AG04450 (cell line): ENCODE measurements around the gene CDV3. TPM values are rescaled to one million over a fixed set of nuclear protein-coding genes. Genes with fewer than 3 reads are reported as not detected.
A peak's percentile ranks its signal among the peaks of the same experiment; 100 is the strongest.

ENCODE experiments used
- CTCF ChIA-PET: fragments of 300-600, 350-600 bp; formaldehyde crosslinking; extraction: SDS; loops from one replicate; lab custom pipeline; 2022; ENCODE audit warnings: antibody characterized with exemption, inconsistent platforms; lab: Charles Lee
- POLR2A ChIA-PET: fragments of 350-600 bp; formaldehyde crosslinking; extraction: SDS; loops from one replicate; lab custom pipeline; 2021; ENCODE audit warnings: antibody characterized with exemption, inconsistent platforms; lab: Yijun Ruan, JAX
- DNase-seq: peaks from one replicate; pipeline ENCODE4 v3.0.0-alpha.2; 2011; ENCODE audit warnings: low read depth, low spot score
- H3K27ac ChIP-seq: one replicate; pipeline ENCODE4 v1.5.1; 2012; ENCODE audit warnings: low read depth, low read length, control low read depth
- H3K27me3 ChIP-seq: one replicate; pipeline ENCODE4 v1.6.0; 2012; ENCODE audit warnings: low read length; ENCODE audit not compliant: control insufficient read depth, insufficient read depth
- H3K4me3 ChIP-seq: 2 replicates; pipeline ENCODE4 v1.5.1; 2011; ENCODE audit warnings: mild to moderate bottlenecking, low read depth, low read length, control low read depth
- H3K9me3 ChIP-seq: 2 replicates; pipeline ENCODE4 v1.5.1; 2012; ENCODE audit warnings: low read length; ENCODE audit not compliant: control insufficient read depth, insufficient read depth
- CTCF ChIP-seq: IDR thresholded peaks from 2 replicates; pipeline ENCODE4 v1.5.1; 2011; ENCODE audit warnings: low read depth, low read length, control low read depth, inconsistent platforms
- polyA plus RNA-seq: library from polyadenylated mRNA; depleted of rRNA; stranded (reverse); fragments of >200 nt; gene quantifications from 2 replicates; pipeline ENCODE4 v1.2.3, GENCODE V29; 2011

Gene CDV3
- polyA plus RNA-seq, 1 experiment, result 164 TPM

- DNase-seq, result no peak
- ChIA-PET CTCF (interaction anchor here (1.0 to 1.6 kb wide), 7 partner anchors 9 to 136 kb away, joined by 3 to 9 read pairs (median 5); no protein-coding TSS in a partner anchor), POLR2A (interaction anchor here (0.7 to 2.6 kb wide), 11 partner anchors 9 to 135 kb away, joined by 3 to 21 read pairs (median 5); no protein-coding TSS in a partner anchor)
- no peaks in the 10 kb centered on the region for H3K27me3 ChIP-seq
- no peaks in the 10 kb centered on the region for H3K9me3 ChIP-seq
- H3K4me3 ChIP-seq, result peak overlapping the region; percentile 42
- peak overlapping the region; percentile 83 for H3K27ac ChIP-seq
- no peak for TF ChIP-seq CTCF
Measured at GRCh38 chr3:133572158-133573053, 1.1 kb upstream of the CDV3 start.

- ChIA-PET CTCF (interaction anchor here (0.6 to 1.6 kb wide), 7 partner anchors 10 to 137 kb away, joined by 3 to 9 read pairs (median 5); no protein-coding TSS in a partner anchor), POLR2A (interaction anchor here (0.6 to 2.6 kb wide), 13 partner anchors 10 to 136 kb away, joined by 3 to 21 read pairs (median 4); no protein-coding TSS in a partner anchor)
- no peaks in the 10 kb centered on the region for H3K9me3 ChIP-seq
- H3K27ac ChIP-seq, result peak overlapping the region; percentile 83
- H3K4me3 ChIP-seq, result peak overlapping the region; percentile 42
- H3K27me3 ChIP-seq, result no peaks in the 10 kb centered on the region
- peak; percentile 12; the same call in 1 of the 2 replicates for TF ChIP-seq CTCF
- peak; percentile 100 for DNase-seq
Measured at GRCh38 chr3:133573054-133573628, 345 bp upstream of the CDV3 start.

- DNase-seq, result no peak
- Histone ChIP-seq H3K27ac (peak overlapping the region; percentile 88), H3K9me3 (no peaks in the 10 kb centered on the region), H3K27me3 (no peaks in the 10 kb centered on the region), H3K4me3 (peak overlapping the region; percentile 66)
- ChIA-PET CTCF (interaction anchor here (0.7 to 6.0 kb wide), 4 partner anchors 10 to 533 kb away, joined by 3 to 54 read pairs (median 3); no protein-coding TSS in a partner anchor), POLR2A (interaction anchor here (0.6 to 2.6 kb wide), 5 partner anchors 27 to 110 kb away, joined by 3 to 21 read pairs (median 5); no protein-coding TSS in a partner anchor)
- peak; percentile 12; the same call in 1 of the 2 replicates for TF ChIP-seq CTCF
Measured at GRCh38 chr3:133574260-133574881, 885 bp downstream of the CDV3 start.

- peak overlapping the region; percentile 66 for H3K4me3 ChIP-seq
- H3K9me3 ChIP-seq, result no peaks in the 10 kb centered on the region
- CTCF ChIA-PET, result interaction anchor here (0.7 to 6.0 kb wide), 4 partner anchors 10 to 534 kb away, joined by 3 to 54 read pairs (median 3); no protein-coding TSS in a partner anchor
- POLR2A ChIA-PET, result interaction anchor here (0.6 to 2.6 kb wide), 5 partner anchors 27 to 111 kb away, joined by 3 to 21 read pairs (median 5); no protein-coding TSS in a partner anchor
- no peaks in the 10 kb centered on the region for H3K27me3 ChIP-seq
- H3K27ac ChIP-seq, result no peak overlapping the region
- DNase-seq, result no peak
- TF ChIP-seq CTCF, result no peak
Measured at GRCh38 chr3:133575086-133575485, 1.6 kb downstream of the CDV3 start.
